ENCODE measurements around the gene SHISA5.

DNA sequence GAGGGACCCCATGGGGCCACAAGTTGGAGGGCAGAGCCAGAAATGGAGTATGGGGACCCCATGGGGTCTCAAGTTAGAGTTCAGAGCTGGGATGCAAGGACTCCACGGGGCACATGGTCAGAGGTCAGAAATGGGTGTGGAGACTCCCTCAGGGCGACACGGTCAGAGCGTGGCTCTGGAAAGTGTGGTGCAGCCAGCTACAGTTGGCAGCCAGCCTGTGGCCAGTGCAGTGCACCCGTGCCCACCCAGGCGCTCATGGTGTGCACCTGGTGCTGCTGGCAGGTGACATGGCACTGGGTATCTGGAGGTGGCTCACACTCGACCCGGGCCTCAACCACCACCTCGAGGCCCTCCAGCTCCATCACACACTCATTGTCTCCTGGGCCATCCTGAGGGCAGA is 85.3 kb downstream of the SHISA5 start:
- TF ChIP-seq, protein P1, sequence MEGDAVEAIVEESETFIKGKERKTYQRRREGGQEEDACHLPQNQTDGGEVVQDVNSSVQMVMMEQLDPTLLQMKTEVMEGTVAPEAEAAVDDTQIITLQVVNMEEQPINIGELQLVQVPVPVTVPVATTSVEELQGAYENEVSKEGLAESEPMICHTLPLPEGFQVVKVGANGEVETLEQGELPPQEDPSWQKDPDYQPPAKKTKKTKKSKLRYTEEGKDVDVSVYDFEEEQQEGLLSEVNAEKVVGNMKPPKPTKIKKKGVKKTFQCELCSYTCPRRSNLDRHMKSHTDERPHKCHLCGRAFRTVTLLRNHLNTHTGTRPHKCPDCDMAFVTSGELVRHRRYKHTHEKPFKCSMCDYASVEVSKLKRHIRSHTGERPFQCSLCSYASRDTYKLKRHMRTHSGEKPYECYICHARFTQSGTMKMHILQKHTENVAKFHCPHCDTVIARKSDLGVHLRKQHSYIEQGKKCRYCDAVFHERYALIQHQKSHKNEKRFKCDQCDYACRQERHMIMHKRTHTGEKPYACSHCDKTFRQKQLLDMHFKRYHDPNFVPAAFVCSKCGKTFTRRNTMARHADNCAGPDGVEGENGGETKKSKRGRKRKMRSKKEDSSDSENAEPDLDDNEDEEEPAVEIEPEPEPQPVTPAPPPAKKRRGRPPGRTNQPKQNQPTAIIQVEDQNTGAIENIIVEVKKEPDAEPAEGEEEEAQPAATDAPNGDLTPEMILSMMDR (IDR thresholded peaks at IDR 0.05), result no peak
- TF ChIP-seq POLR2AphosphoS5 (IDR thresholded peaks at IDR 0.05), result no peak
- no peak for TF ChIP-seq POLR2A (IDR thresholded peaks at IDR 0.05)
- no peak for TF ChIP-seq EP300 (IDR thresholded peaks at IDR 0.05)
